ENCODE results near the gene PHLPP1.

GRCh38 chr18:62730941-62731340 lies 15.6 kb downstream of the PHLPP1 start:
- no peak for TF ChIP-seq EZH2 (IDR thresholded peaks at IDR 0.05; ENCODE audit: low read length, missing control alignments)
- TF ChIP-seq CTCF (conservative IDR thresholded peaks at IDR 0.05 in 1 of 2, IDR thresholded peaks at IDR 0.05 in 1 of 2; ENCODE audit: low read depth in 1 of 2, low read length in 2 of 2) = no peak
